SU-DHL-6 (cell line): Measurements from ENCODE around the gene PKD1L1.

Experiments
- EZH2phosphoT487 ChIP-seq: fragments of 200-600 bp; sonication (generic), shearing (Covaris generic); conservative IDR thresholded peaks from 2 replicates; pipeline ENCODE4 v1.6.1; 2018; ENCODE audit warnings: mild to moderate bottlenecking, antibody characterized with exemption, low read length, moderate library complexity, mixed read lengths
- TF ChIP-seq, protein P1 (sequence below): fragments of 200-600 bp; sonication (generic); IDR thresholded peaks from one replicate; pipeline ENCODE4 v1.5.1; 2017; ENCODE audit warnings: antibody characterized with exemption, mild to moderate bottlenecking, low read length, moderate library complexity; ENCODE audit not compliant: insufficient read depth, poor library complexity, severe bottlenecking

DNA sequence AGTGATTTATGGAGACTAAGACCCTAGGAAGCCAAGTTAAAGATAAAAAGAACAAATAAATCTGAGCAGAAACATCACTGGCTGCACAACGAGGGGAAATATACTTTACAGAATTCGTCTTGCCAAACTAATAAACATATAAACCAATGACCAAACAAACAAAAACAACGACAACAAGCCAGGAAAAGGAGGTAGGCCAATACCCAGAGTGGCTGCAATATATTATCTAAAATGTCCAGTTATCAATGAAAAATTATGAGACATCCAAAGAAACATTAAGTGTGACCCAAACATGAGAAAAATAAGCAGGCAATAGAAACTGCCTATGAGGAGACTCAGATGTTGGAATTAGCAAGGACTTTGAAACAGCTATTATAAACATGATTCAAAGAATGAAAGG lies 81.0 kb downstream of the PKD1L1 start:
- TF ChIP-seq, protein P1, sequence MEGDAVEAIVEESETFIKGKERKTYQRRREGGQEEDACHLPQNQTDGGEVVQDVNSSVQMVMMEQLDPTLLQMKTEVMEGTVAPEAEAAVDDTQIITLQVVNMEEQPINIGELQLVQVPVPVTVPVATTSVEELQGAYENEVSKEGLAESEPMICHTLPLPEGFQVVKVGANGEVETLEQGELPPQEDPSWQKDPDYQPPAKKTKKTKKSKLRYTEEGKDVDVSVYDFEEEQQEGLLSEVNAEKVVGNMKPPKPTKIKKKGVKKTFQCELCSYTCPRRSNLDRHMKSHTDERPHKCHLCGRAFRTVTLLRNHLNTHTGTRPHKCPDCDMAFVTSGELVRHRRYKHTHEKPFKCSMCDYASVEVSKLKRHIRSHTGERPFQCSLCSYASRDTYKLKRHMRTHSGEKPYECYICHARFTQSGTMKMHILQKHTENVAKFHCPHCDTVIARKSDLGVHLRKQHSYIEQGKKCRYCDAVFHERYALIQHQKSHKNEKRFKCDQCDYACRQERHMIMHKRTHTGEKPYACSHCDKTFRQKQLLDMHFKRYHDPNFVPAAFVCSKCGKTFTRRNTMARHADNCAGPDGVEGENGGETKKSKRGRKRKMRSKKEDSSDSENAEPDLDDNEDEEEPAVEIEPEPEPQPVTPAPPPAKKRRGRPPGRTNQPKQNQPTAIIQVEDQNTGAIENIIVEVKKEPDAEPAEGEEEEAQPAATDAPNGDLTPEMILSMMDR = no peak
- TF ChIP-seq EZH2phosphoT487 = no peak
